KMS-11 (cell line): ENCODE results near the gene LCE1C.

Source experiments
- H2AFZ ChIP-seq: fragments of 200-600 bp; sonication (generic); 2 replicates; pipeline ENCODE4 v1.6.1; 2016; ENCODE audit warnings: antibody characterized with exemption, mixed run types, low read depth
- H3K27ac ChIP-seq: fragments of 200-600 bp; sonication (generic); 2 replicates; pipeline ENCODE4 v1.6.1; 2016; ENCODE audit warnings: mild to moderate bottlenecking, mixed run types
- H3K27me3 ChIP-seq: fragments of 200-600 bp; sonication (generic); 2 replicates; pipeline ENCODE4 v1.6.1; 2017; ENCODE audit warnings: mild to moderate bottlenecking, low read depth, mixed run types, moderate library complexity; ENCODE audit not compliant: insufficient read depth
- H3K36me3 ChIP-seq: fragments of 200-600 bp; sonication (generic); 2 replicates; pipeline ENCODE4 v1.6.1; 2017; ENCODE audit warnings: mild to moderate bottlenecking, mixed run types; ENCODE audit not compliant: insufficient read depth
- H3K4me1 ChIP-seq: fragments of 200-600 bp; sonication (generic); 2 replicates; pipeline ENCODE4 v1.6.1; 2016; ENCODE audit warnings: mild to moderate bottlenecking, low read depth, mixed run types; ENCODE audit not compliant: poor library complexity, severe bottlenecking
- H3K4me2 ChIP-seq: fragments of 200-600 bp; sonication (generic); 2 replicates; pipeline ENCODE4 v1.7.0; 2016; ENCODE audit warnings: mild to moderate bottlenecking, mixed run types
- H3K4me3 ChIP-seq: fragments of 200-600 bp; sonication (generic); IDR thresholded peaks from 2 replicates; pipeline ENCODE4 v1.6.1; 2017; ENCODE audit warnings: low read depth, low read length, mixed read lengths; ENCODE audit not compliant: insufficient read depth
- H3K79me2 ChIP-seq: fragments of 200-600 bp; sonication (generic); 2 replicates; pipeline ENCODE4 v1.6.1; 2016; ENCODE audit warnings: low read depth, mixed run types; ENCODE audit not compliant: insufficient read depth
- H3K9ac ChIP-seq: fragments of 200-600 bp; sonication (generic); 2 replicates; pipeline ENCODE4 v1.6.1; 2016; ENCODE audit warnings: mild to moderate bottlenecking, mixed run types
- H4K20me1 ChIP-seq: fragments of 200-600 bp; sonication (generic); 2 replicates; pipeline ENCODE4 v1.6.1; 2016; ENCODE audit warnings: mild to moderate bottlenecking, mixed run types; ENCODE audit not compliant: insufficient read depth
- CTCF ChIP-seq: fragments of 200-600 bp; sonication (generic); conservative IDR thresholded peaks from 2 replicates; pipeline ENCODE4 v1.6.1; 2017; ENCODE audit warnings: low read depth, mild to moderate bottlenecking, antibody characterized with exemption, low read length, moderate library complexity, mixed read lengths

LCE1C gene

DNA sequence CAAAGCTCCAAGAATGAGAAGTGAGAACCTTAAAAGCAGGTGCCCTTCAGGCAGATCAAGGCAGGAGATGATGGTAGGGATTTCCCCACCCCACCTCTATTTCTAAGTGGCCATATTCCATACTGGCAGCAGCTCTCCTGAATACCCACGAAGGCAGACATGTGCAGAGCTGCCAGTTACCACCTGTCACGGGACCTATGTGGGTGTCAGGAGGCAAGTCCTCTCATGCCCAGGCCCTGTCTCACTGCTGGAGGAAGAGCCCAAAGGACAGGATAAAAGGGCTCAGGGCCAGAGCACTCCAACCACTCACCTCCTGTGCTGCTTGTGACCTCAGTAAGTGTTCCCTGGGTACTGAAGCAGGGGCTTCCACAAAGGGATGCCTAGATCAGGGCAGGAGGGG lies 4.6 kb upstream of the LCE1C start:
- Histone ChIP-seq H3K36me3 (no peaks in the 10 kb centered on the region), H3K4me1 (no peaks in the 10 kb centered on the region), H2AFZ (no peak overlapping the region), H3K79me2 (no peaks in the 10 kb centered on the region), H3K4me3 (no peak overlapping the region), H3K4me2 (no peak overlapping the region), H3K9ac (no peak overlapping the region), H3K27me3 (no peaks in the 10 kb centered on the region), H3K27ac (no peak overlapping the region), H4K20me1 (no peaks in the 10 kb centered on the region)
- no peak for TF ChIP-seq CTCF

GRCh38 chr1:152801333-152801732 lies 5.1 kb downstream of the LCE1C start:
- Histone ChIP-seq H3K4me1 (no peaks in the 10 kb centered on the region), H3K36me3 (no peaks in the 10 kb centered on the region), H3K4me2 (no peak overlapping the region), H3K79me2 (no peaks in the 10 kb centered on the region), H3K4me3 (no peak overlapping the region), H3K27ac (no peak overlapping the region), H4K20me1 (no peaks in the 10 kb centered on the region), H3K9ac (no peak overlapping the region), H2AFZ (no peak overlapping the region), H3K27me3 (no peaks in the 10 kb centered on the region)
- TF ChIP-seq CTCF: no peak

GRCh38 chr1:152796421-152796820 lies 10.0 kb downstream of the LCE1C start, which contains the start of gene LCE1D:
Gene LCE1D, plus strand, starts transcription at chr1:152796721. Its CDS starts 1,074 bp downstream, at chr1:152797795.
- H3K4me1 ChIP-seq: no peaks in the 10 kb centered on the region
- H3K79me2 ChIP-seq: no peaks in the 10 kb centered on the region
- no peaks in the 10 kb centered on the region for H3K36me3 ChIP-seq
- no peak within 1 kb of the TSS for H3K27ac ChIP-seq
- H4K20me1 ChIP-seq: no peaks in the 10 kb centered on the region
- H2AFZ ChIP-seq: no peak within 1 kb of the TSS; the same call in 1 of the 2 replicates
- H3K4me3 ChIP-seq: no peak within 1 kb of the TSS
- H3K9ac ChIP-seq: no peak within 1 kb of the TSS
- no peak for TF ChIP-seq CTCF
- H3K27me3 ChIP-seq: no peaks in the 10 kb centered on the region
- no peak within 1 kb of the TSS for H3K4me2 ChIP-seq

GRCh38 chr1:152795686-152796085 lies 10.8 kb downstream of the LCE1C start:
- Histone ChIP-seq H3K4me1 (no peaks in the 10 kb centered on the region), H3K36me3 (no peaks in the 10 kb centered on the region), H3K27me3 (no peaks in the 10 kb centered on the region), H4K20me1 (no peaks in the 10 kb centered on the region), H2AFZ (no peak overlapping the region; the same call in 1 of the 2 replicates), H3K4me3 (no peak overlapping the region), H3K9ac (no peak overlapping the region), H3K27ac (no peak overlapping the region), H3K4me2 (no peak overlapping the region), H3K79me2 (no peaks in the 10 kb centered on the region)
- TF ChIP-seq CTCF: no peak

DNA sequence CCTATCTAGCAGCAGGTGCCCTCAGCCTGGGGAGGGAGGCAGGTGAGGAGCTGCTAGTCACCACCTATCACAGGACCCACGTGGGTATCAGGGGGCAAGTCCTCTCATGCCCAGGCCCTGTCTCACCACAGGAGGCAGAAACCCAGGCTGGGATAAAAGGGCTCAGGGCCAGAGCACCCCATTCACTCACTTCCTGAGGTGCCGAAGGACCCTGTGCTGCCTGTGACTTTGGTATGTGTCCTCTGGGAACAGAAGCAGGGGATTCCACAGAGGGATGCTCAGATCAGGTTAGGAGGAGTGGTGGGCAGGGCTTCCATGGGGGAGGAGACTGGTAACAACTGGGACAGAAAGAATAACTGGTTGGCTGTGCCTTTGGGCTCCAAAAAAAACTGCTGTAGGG lies 20.4 kb downstream of the LCE1C start, which contains the start of gene LCE1E:
Gene LCE1E, plus strand, starts transcription at position 181 of the 400 bp plus-strand sequence. CDS start 1,043 bp downstream, outside the sequence.
- Histone ChIP-seq H3K9ac (no peak within 1 kb of the TSS), H3K27ac (no peak within 1 kb of the TSS), H3K36me3 (no peaks in the 10 kb centered on the region), H3K4me1 (no peaks in the 10 kb centered on the region), H3K4me2 (no peak within 1 kb of the TSS), H4K20me1 (no peaks in the 10 kb centered on the region), H3K79me2 (no peaks in the 10 kb centered on the region), H3K27me3 (no peaks in the 10 kb centered on the region), H2AFZ (no peak within 1 kb of the TSS), H3K4me3 (no peak within 1 kb of the TSS)
- TF ChIP-seq CTCF: no peak
